ENCODE data around the gene ALK.

DNA sequence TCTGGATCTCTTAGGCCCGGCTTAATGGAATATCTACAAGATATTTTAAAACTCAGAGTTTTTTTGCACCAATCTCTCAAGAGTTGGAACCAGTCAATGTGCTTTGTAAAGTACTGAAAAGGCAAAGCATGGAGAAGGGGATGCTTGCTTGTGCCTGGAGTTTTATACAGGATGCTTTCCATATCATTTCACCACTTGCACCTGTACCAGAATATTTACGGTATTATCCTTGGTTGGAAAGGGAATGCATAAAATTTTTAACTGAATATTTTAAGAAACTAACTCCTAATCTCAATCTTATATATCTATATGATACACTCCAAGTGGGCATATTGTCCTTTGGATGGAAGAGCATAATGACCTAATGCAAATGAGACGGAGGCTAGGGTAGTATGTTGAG is 487.5 kb downstream of the ALK start:
- TF ChIP-seq, protein P1, sequence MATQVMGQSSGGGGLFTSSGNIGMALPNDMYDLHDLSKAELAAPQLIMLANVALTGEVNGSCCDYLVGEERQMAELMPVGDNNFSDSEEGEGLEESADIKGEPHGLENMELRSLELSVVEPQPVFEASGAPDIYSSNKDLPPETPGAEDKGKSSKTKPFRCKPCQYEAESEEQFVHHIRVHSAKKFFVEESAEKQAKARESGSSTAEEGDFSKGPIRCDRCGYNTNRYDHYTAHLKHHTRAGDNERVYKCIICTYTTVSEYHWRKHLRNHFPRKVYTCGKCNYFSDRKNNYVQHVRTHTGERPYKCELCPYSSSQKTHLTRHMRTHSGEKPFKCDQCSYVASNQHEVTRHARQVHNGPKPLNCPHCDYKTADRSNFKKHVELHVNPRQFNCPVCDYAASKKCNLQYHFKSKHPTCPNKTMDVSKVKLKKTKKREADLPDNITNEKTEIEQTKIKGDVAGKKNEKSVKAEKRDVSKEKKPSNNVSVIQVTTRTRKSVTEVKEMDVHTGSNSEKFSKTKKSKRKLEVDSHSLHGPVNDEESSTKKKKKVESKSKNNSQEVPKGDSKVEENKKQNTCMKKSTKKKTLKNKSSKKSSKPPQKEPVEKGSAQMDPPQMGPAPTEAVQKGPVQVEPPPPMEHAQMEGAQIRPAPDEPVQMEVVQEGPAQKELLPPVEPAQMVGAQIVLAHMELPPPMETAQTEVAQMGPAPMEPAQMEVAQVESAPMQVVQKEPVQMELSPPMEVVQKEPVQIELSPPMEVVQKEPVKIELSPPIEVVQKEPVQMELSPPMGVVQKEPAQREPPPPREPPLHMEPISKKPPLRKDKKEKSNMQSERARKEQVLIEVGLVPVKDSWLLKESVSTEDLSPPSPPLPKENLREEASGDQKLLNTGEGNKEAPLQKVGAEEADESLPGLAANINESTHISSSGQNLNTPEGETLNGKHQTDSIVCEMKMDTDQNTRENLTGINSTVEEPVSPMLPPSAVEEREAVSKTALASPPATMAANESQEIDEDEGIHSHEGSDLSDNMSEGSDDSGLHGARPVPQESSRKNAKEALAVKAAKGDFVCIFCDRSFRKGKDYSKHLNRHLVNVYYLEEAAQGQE (IDR thresholded peaks at IDR 0.05; ENCODE audit: insufficient read depth in 1 of 2, low read depth in 2 of 2, low read length in 2 of 2): no peak
- TF ChIP-seq POLR2AphosphoS5 (IDR thresholded peaks at IDR 0.05; ENCODE audit: low read depth, low read length): no peak
- no peak for TF ChIP-seq SIN3A (IDR thresholded peaks at IDR 0.05; ENCODE audit: borderline replicate concordance, insufficient read depth, low read length)
